Vagina (tissue), 2 donors: ENCODE results near the gene OR6C6. TPM values are rescaled to one million over a fixed set of nuclear protein-coding genes. Genes with fewer than 3 reads are reported as not detected.
"Not testable (repeated sequence)": the region's sequence is repeated elsewhere in the genome, so short reads cannot be mapped to it uniquely, and the experiment has no call there.

Source experiments
- DNase-seq, 2 donors: peaks; one replicate each; pipeline ENCODE4 v3.0.0-alpha.2; 2017; ENCODE audit errors: extremely low spot score in 2 of 2
- H3K27ac ChIP-seq: fragments of 200-600 bp; sonication (generic); one replicate; pipeline ENCODE4 v1.5.1; 2019
- H3K27me3 ChIP-seq: fragments of 200-600 bp; sonication (generic); one replicate; pipeline ENCODE4 v1.5.1; 2019
- H3K36me3 ChIP-seq, 2 donors: fragments of 200-600 bp; sonication (generic); one replicate each; pipeline ENCODE4 v1.5.1; 2017 to 2019
- H3K4me1 ChIP-seq: fragments of 200-600 bp; sonication (generic); one replicate; pipeline ENCODE4 v1.5.1; 2019
- H3K4me3 ChIP-seq, 2 donors: fragments of 200-600 bp; sonication (generic); 1 replicate in 1 of 2; 2 replicates in 1 of 2; pipeline ENCODE4 v1.5.1; 2016 to 2019
- H3K9me3 ChIP-seq: fragments of 200-600 bp; sonication (generic); one replicate; pipeline ENCODE4 v1.5.1; 2019
- POLR2A ChIP-seq, 2 donors: fragments of 450-650 bp; IDR thresholded peaks; one replicate each; pipeline ENCODE4 v1.6.1; 2017; ENCODE audit warnings: antibody characterized with exemption in 2 of 2, mild to moderate bottlenecking in 2 of 2, moderate library complexity in 2 of 2
- POLR2AphosphoS5 ChIP-seq, 2 donors: sonication (generic); formaldehyde crosslinking; IDR thresholded peaks; one replicate each; pipeline ENCODE4 v1.9.0; 2017; ENCODE audit warnings: antibody characterized with exemption in 2 of 2, mild to moderate bottlenecking in 2 of 2, low read depth in 1 of 2; ENCODE audit not compliant: insufficient read depth in 1 of 2
- intact Hi-C: fragments of 100-400 bp; cut with DNase I; formaldehyde crosslinking; loops from one replicate; pipeline ENCODE4 v1.15.1; 2023
- total RNA-seq: library from RNA; depleted of rRNA; stranded (reverse); fragments of >200 nt; gene quantifications from one replicate; pipeline ENCODE4 v1.2.3, GENCODE V29; 2016
- TF ChIP-seq, protein P1 (sequence below), 3 experiments: fragments of 450-650 bp in 2 of 3; fragments of 200-600 bp in 1 of 3; sonication (generic) in 1 of 3; IDR thresholded peaks; one replicate each; pipeline ENCODE4 v1.5.1; 2017 to 2019; ENCODE audit warnings: antibody characterized with exemption in 3 of 3, mild to moderate bottlenecking in 2 of 3, moderate library complexity in 2 of 3

Gene OR6C6
- not detected for total RNA-seq

DNA sequence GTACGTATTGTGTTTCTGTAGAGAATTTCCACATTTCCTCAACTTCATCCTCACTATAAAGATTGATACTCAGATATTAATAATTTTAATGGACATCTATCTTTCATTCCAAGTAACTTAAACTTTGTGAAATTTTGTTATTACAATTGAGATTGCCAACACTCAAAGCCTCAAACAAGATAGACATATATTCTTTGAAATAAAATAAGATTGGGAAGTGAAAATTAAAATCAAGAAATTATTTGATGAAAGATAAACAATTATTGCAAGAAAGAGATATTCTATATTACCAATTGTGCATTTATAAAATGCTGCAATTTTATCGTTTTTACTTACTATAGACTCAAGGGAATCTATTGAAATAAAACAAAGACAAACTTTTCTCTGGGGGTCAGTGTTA, at the start of gene OR6C6:
TSS of gene OR6C6 (minus strand) at position 101 of the 400 bp plus-strand sequence. CDS start 1,337 bp downstream, outside the sequence.
- TF ChIP-seq, protein P1, sequence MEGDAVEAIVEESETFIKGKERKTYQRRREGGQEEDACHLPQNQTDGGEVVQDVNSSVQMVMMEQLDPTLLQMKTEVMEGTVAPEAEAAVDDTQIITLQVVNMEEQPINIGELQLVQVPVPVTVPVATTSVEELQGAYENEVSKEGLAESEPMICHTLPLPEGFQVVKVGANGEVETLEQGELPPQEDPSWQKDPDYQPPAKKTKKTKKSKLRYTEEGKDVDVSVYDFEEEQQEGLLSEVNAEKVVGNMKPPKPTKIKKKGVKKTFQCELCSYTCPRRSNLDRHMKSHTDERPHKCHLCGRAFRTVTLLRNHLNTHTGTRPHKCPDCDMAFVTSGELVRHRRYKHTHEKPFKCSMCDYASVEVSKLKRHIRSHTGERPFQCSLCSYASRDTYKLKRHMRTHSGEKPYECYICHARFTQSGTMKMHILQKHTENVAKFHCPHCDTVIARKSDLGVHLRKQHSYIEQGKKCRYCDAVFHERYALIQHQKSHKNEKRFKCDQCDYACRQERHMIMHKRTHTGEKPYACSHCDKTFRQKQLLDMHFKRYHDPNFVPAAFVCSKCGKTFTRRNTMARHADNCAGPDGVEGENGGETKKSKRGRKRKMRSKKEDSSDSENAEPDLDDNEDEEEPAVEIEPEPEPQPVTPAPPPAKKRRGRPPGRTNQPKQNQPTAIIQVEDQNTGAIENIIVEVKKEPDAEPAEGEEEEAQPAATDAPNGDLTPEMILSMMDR (IDR thresholded peaks at IDR 0.05): no peak
- TF ChIP-seq POLR2A (IDR thresholded peaks at IDR 0.05): no peak
- no peak for TF ChIP-seq POLR2AphosphoS5 (IDR thresholded peaks at IDR 0.05; ENCODE audit: insufficient read depth in 1 of 2, low read depth in 1 of 2)
- intact Hi-C loops: no loop called here
- no peaks in the 10 kb centered on the region for H3K4me1 ChIP-seq
- H3K27me3 ChIP-seq: no peaks in the 10 kb centered on the region
- DNase-seq: no peak
- no peaks in the 10 kb centered on the region for H3K36me3 ChIP-seq
- H3K4me3 ChIP-seq: no peak within 1 kb of the TSS
- no peaks in the 10 kb centered on the region for H3K9me3 ChIP-seq
- no peak within 1 kb of the TSS for H3K27ac ChIP-seq

DNA sequence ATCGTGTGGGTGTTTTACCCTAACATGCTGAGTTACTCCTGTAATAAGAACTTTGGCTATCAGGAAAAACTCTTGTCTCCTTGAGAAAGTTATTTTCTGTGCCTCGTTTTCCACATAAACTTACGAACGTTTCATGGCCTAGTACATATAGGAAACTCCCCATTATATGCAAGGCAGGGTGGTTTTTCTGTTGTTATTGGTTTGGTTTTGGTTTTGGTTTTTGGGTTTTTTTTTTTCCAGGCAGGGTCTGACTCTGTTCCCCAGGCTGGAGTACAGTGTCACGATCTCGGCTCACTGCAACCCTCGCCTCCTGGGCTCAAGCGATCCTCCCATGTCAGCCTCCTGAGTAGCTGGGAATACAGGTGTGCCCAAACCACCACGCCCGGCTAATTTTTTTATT, 39.6 kb upstream of the OR6C6 start:
- Histone ChIP-seq H3K4me3 (no peak overlapping the region), H3K27me3 (no peaks in the 10 kb centered on the region), H3K4me1 (no peaks in the 10 kb centered on the region), H3K27ac (no peak overlapping the region), H3K36me3 (no peaks in the 10 kb centered on the region), H3K9me3 (no peaks in the 10 kb centered on the region)
- intact Hi-C loops: no loop called here
- no peak for DNase-seq
- TF ChIP-seq POLR2AphosphoS5 (IDR thresholded peaks at IDR 0.05; ENCODE audit: insufficient read depth in 1 of 2, low read depth in 1 of 2) (no peak), POLR2A (IDR thresholded peaks at IDR 0.05) (no peak)
- TF ChIP-seq, protein P1 (IDR thresholded peaks at IDR 0.05): no peak

DNA sequence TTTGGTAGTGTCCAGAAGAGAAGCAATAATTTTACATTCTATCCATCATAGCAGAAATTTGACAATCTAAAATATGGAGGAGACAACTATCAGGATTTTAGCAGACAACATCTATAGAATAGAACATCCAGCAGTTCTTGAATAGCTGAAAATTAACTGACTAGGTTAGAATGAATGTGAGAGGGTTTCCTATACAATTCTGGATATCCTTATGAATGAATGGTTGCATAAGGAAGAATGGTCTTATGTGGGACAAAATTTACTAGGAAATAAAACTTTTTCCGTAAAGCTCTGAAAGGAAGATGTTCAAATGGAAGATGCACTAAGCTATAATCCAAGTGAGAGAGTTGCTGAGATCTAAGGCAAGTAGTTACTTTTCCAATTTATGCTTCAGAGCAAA, 34.1 kb upstream of the OR6C6 start, which contains the start of gene OR6C3:
TSS of gene OR6C3 (plus strand) at position 301 of the 400 bp plus-strand sequence. CDS start 955 bp downstream, outside the sequence.
- Histone ChIP-seq H3K27me3 (no peaks in the 10 kb centered on the region), H3K4me3 (no peak within 1 kb of the TSS), H3K36me3 (no peaks in the 10 kb centered on the region), H3K9me3 (no peaks in the 10 kb centered on the region), H3K27ac (no peak within 1 kb of the TSS), H3K4me1 (no peaks in the 10 kb centered on the region)
- DNase-seq: no peak
- intact Hi-C loops: no loop called here
- TF ChIP-seq, protein P1 (IDR thresholded peaks at IDR 0.05): no peak
- TF ChIP-seq POLR2A (IDR thresholded peaks at IDR 0.05): no peak
- no peak for TF ChIP-seq POLR2AphosphoS5 (IDR thresholded peaks at IDR 0.05; ENCODE audit: insufficient read depth in 1 of 2, low read depth in 1 of 2)

DNA sequence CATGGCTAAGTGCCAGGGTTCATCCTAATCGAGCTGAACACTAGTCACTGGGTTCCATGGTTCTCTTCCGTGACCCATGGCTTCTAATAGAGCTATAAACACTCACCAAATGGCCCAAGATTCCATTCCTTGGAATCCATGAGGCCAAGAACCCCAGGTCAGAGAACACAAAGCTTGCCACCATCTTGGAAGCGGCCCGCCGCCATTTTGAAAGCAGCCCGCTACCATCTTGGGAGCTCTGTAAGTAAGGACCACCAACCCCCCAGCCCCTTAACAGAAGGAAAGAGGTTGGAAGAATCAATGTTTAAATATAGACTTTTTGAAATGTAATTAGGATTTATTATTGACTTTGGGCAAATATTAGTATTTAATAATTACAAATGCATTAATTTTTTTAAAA, 29.4 kb upstream of the OR6C6 start:
- DNase-seq, intact Hi-C loops, H3K9me3 ChIP-seq, H3K27ac ChIP-seq, H3K4me1 ChIP-seq, H3K4me3 ChIP-seq, H3K27me3 ChIP-seq, H3K36me3 ChIP-seq: not testable (repeated sequence)

DNA sequence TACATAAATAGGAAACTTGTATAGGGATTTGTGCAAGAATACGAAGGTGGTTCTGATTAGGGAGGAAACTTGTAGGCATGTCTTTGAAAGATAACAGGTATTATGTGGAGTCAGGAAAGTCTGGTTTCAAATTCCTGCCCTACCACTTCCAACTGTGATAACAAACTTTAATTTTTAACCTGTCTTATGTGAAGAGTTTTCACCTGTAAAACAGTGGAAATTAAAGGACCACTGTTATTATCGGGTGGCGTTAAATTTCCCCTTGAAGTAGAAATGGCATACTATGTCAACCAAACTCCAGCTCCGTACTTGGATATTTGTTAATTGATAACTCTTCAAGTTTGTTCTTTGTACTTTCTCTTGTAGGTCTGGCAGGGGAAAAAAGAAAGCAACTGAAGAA, 23.8 kb upstream of the OR6C6 start:
- intact Hi-C loops: no loop called here
- H3K4me1 ChIP-seq: no peaks in the 10 kb centered on the region
- H3K9me3 ChIP-seq: no peaks in the 10 kb centered on the region
- TF ChIP-seq, protein P1 (IDR thresholded peaks at IDR 0.05): no peak
- TF ChIP-seq POLR2A (IDR thresholded peaks at IDR 0.05): no peak
- TF ChIP-seq POLR2AphosphoS5 (IDR thresholded peaks at IDR 0.05; ENCODE audit: insufficient read depth in 1 of 2, low read depth in 1 of 2): no peak
- H3K27me3 ChIP-seq: no peaks in the 10 kb centered on the region
- DNase-seq: no peak
- no peak overlapping the region for H3K4me3 ChIP-seq
- no peaks in the 10 kb centered on the region for H3K36me3 ChIP-seq
- H3K27ac ChIP-seq: no peak overlapping the region
